K562 (cell line): ENCODE data around the gene KIF3B. TPM values are rescaled to one million over a fixed set of nuclear protein-coding genes. Genes with fewer than 3 reads are reported as not detected.

Source experiments
- ATAC-seq: fragments of 200-7000 bp; cut with Tn5 transposase; 3 replicates; pipeline ENCODE4 v1.9.1; 2020; ENCODE audit warnings: moderate library complexity
- BruUV-seq: library from RNA; stranded (reverse); fragments of 400-500 nt; replicated peaks from 2 replicates; lab custom pipeline; 2021; lab: Mats Ljungman, UMichigan
- CTCF ChIA-PET: fragments of 300-600 bp; formaldehyde crosslinking; extraction: SDS; loops from one replicate; lab custom pipeline; 2021; ENCODE audit warnings: low intra/inter-chr PET ratio; lab: Yijun Ruan, JAX
- POLR2A ChIA-PET: fragments of 300-600, 350-650 bp; sonication (Branson Sonifier 250); formaldehyde crosslinking; extraction: SDS; loops from one replicate; lab custom pipeline; 2021; ENCODE audit warnings: antibody characterized with exemption, inconsistent platforms; lab: Yijun Ruan, JAX
- DNase-seq, 4 experiments: peaks; one replicate each; pipeline versions ENCODE4 v3.0.0 to v3.0.0-alpha.2; 2011 to 2018; ENCODE audit warnings: low spot score in 3 of 4, mixed read lengths in 3 of 4; ENCODE audit errors: extremely low read depth in 1 of 4
- FAIRE-seq: peaks from 2 replicates; lab custom pipeline; 2011; peaks lifted over from hg19 to GRCh38; lab: Jason Lieb, UNC
- H2AFZ ChIP-seq: 2 replicates; pipeline ENCODE4 v1.6.0; 2011; ENCODE audit warnings: low read depth, low read length, control low read depth, inconsistent platforms
- H3K27ac ChIP-seq: fragments of 200-600 bp; 3 replicates; pipeline ENCODE4 v1.8.0; 2011; ENCODE audit warnings: low read depth, mild to moderate bottlenecking, control low read depth, inconsistent platforms, low read length, moderate library complexity, mixed read lengths; ENCODE audit errors: extremely low read depth
- H3K27me3 ChIP-seq, 2 experiments: fragments of 300-600 bp in 1 of 2; 2 replicates in 1 of 2; 3 replicates in 1 of 2; pipeline versions ENCODE4 v1.6.0 to v1.8.0; 2011; ENCODE audit warnings: inconsistent platforms in 2 of 2, low read length in 2 of 2, mild to moderate bottlenecking in 1 of 2, mixed read lengths in 1 of 2, moderate library complexity in 1 of 2; ENCODE audit not compliant: control insufficient read depth in 2 of 2, insufficient read depth in 2 of 2
- H3K36me3 ChIP-seq: fragments of 300-600 bp; 3 replicates; pipeline ENCODE4 v1.8.0; 2011; ENCODE audit warnings: mild to moderate bottlenecking, low read length, inconsistent platforms; ENCODE audit not compliant: control insufficient read depth, insufficient read depth
- H3K4me1 ChIP-seq, 2 experiments: fragments of 200-600 bp in 1 of 2; replicated peaks in 1 of 2; 2 replicates in 1 of 2; 3 replicates in 1 of 2; pipeline versions ENCODE4 v1.5.1 to v1.8.0; 2011; ENCODE audit warnings: inconsistent platforms in 2 of 2, low read length in 2 of 2, mild to moderate bottlenecking in 1 of 2, mixed read lengths in 1 of 2, moderate library complexity in 1 of 2; ENCODE audit not compliant: control insufficient read depth in 2 of 2, insufficient read depth in 2 of 2
- H3K4me2 ChIP-seq: 2 replicates; pipeline ENCODE4 v1.6.1; 2011; ENCODE audit warnings: low read length, control low read depth, inconsistent platforms, mixed read lengths; ENCODE audit not compliant: insufficient read depth
- H3K4me3 ChIP-seq: fragments of 200-600 bp; sonication (generic), shearing (Covaris generic); 2 replicates; pipeline ENCODE4 v1.5.1; 2016; ENCODE audit warnings: control low read depth, inconsistent platforms
- H3K79me2 ChIP-seq: fragments of 200-600 bp; 3 replicates; pipeline ENCODE4 v1.8.0; 2011; ENCODE audit warnings: low read length, inconsistent platforms; ENCODE audit not compliant: control insufficient read depth, insufficient read depth
- H3K9ac ChIP-seq, 2 experiments: 2 replicates each; pipeline versions ENCODE4 v1.6.0 to v1.6.1; 2011; ENCODE audit warnings: low read depth in 2 of 2, low read length in 2 of 2, control low read depth in 1 of 2, inconsistent platforms in 1 of 2, mild to moderate bottlenecking in 1 of 2, mixed read lengths in 1 of 2; ENCODE audit not compliant: insufficient read depth in 1 of 2
- H3K9me1 ChIP-seq: one replicate; pipeline ENCODE4 v1.6.0; 2011; ENCODE audit warnings: inconsistent platforms, mild to moderate bottlenecking, low read length, moderate library complexity; ENCODE audit not compliant: control insufficient read depth, insufficient read depth
- H3K9me3 ChIP-seq: replicated peaks from 2 replicates; pipeline ENCODE4 v1.5.1; 2011; ENCODE audit warnings: low read depth, low read length, inconsistent platforms; ENCODE audit not compliant: control insufficient read depth, insufficient read depth
- H4K20me1 ChIP-seq: replicated peaks from 2 replicates; pipeline ENCODE4 v1.6.1; 2011; ENCODE audit warnings: low read length, inconsistent platforms, mixed read lengths; ENCODE audit not compliant: control insufficient read depth, insufficient read depth
- CHD7 ChIP-seq: fragments of 200-600 bp; sonication (generic); IDR thresholded peaks from one replicate; pipeline ENCODE4 v1.6.1; 2012; ENCODE audit warnings: mild to moderate bottlenecking, low read depth, low read length, inconsistent platforms
- ELF2 ChIP-seq: fragments of 250-450 bp; sonication (Bioruptor Pico); IDR thresholded peaks from 2 replicates; pipeline ENCODE4 v1.5.0; 2021; ENCODE audit warnings: mild to moderate bottlenecking
- ETV1 ChIP-seq: fragments of 450-650 bp; conservative IDR thresholded peaks from 2 replicates; pipeline ENCODE4 v1.6.1; 2016; ENCODE audit warnings: missing genetic modification characterization, control low read depth, low read depth, missing compliant biosample characterization
- HMGN3 ChIP-seq: IDR thresholded peaks from 2 replicates; pipeline ENCODE4 v1.6.1; 2011; ENCODE audit warnings: borderline replicate concordance, low read depth, mild to moderate bottlenecking, mixed read lengths, low read length; ENCODE audit not compliant: insufficient read length; ENCODE audit errors: extremely low read depth
- ILF3 ChIP-seq: fragments of 450-650 bp; IDR thresholded peaks from 2 replicates; pipeline ENCODE4 v1.6.1; 2018; ENCODE audit warnings: antibody characterized with exemption, mild to moderate bottlenecking, moderate library complexity, borderline replicate concordance
- LEF1 ChIP-seq: fragments of 450-650 bp; IDR thresholded peaks from 2 replicates; pipeline ENCODE4 v1.6.1; 2016; ENCODE audit warnings: mild to moderate bottlenecking
- POLR2A ChIP-seq: fragments of 450-650 bp; conservative IDR thresholded peaks from 2 replicates; pipeline ENCODE4 v1.6.1; 2016
- TCF3 ChIP-seq: sonication (generic); formaldehyde crosslinking; IDR thresholded peaks from 2 replicates; pipeline ENCODE4 v1.4.0; 2020; ENCODE audit warnings: mild to moderate bottlenecking, missing genetic modification reagents
- ZNF830 ChIP-seq: fragments of 250-450 bp; sonication (Bioruptor Pico); IDR thresholded peaks from 2 replicates; pipeline ENCODE4 v1.5.0; 2021; ENCODE audit warnings: mild to moderate bottlenecking
- WGBS: fragments of 100-300 bp; shearing (Covaris generic); methylation state at CpG from one replicate; pipeline ENCODE4 v1.1.6; 2016; ENCODE audit warnings: low coverage, mixed read lengths; ENCODE audit not compliant: insufficient coverage; ENCODE audit errors: missing lambda C conversion rate; 5-methylcytosine and 5-hydroxymethylcytosine counted together
- in situ Hi-C: fragments of 300-500 bp; cut with MboI; formaldehyde crosslinking; loops from 4 replicates; pipeline ENCODE4 v1.15.0; 2018; ENCODE audit warnings: inconsistent platforms, mixed read lengths
- intact Hi-C: fragments of 100-400 bp; cut with micrococcal nuclease; formaldehyde crosslinking; loops from 2 replicates; pipeline ENCODE4 v1.14.2; 2022
- polyA plus RNA-seq, 8 experiments: library from polyadenylated mRNA; depleted of rRNA in 4 of 8; stranded (reverse) in 5 of 8; unstranded in 3 of 8; fragments of >200 nt; fragmentation: Nextera tagmentation in 2 of 8; fragmentation: Illumina TruSeq in 1 of 8; extraction: Ambion mirVana in 2 of 8; extraction: Trizol in 1 of 8; gene quantifications; 2 replicates each; pipeline versions ENCODE4 v1.2.1 to v1.2.3, GENCODE V29; 2011 to 2014; ENCODE audit warnings: inconsistent platforms in 1 of 8, missing spikeins in 1 of 8
- total RNA-seq, 7 experiments: library from RNA; depleted of rRNA in 6 of 7; stranded (reverse); fragments of >200 nt in 6 of 7; fragmentation: Illumina TruSeq in 2 of 7; extraction: Trizol in 2 of 7; gene quantifications; 2 replicates each; pipeline versions ENCODE4 v1.2.1 to v1.2.3, GENCODE V29; 2011 to 2021; ENCODE audit warnings: low replicate concordance in 1 of 7

The KIF3B gene
- total and polyA plus RNA-seq, 9 of the 15 experiments (the other 6 are each of a cell fraction or from before 2014, with no cell fraction given) = 2.9 to 12.3 (median 8.6) TPM

- BruUV-seq = no TSS peak
- no peak for FAIRE-seq
- WGBS = 8% methylated on average over 4 of the region's 4 CpGs
- ATAC-seq = no peak
- POLR2A ChIA-PET = interaction anchor here (0.7 to 1.1 kb wide), 2 partner anchors 8 to 344 kb away, joined by 3 read pairs; no protein-coding TSS in a partner anchor
- Histone ChIP-seq H3K36me3 (no peaks in the 10 kb centered on the region), H3K9ac (no peak overlapping the region), H3K27ac (no peak overlapping the region), H3K9me1 (no peaks in the 10 kb centered on the region), H3K79me2 (no peaks in the 10 kb centered on the region), H2AFZ (no peak overlapping the region), H3K27me3 (no peaks in the 10 kb centered on the region), H3K9me3 (no peaks in the 10 kb centered on the region), H3K4me3 (no peak overlapping the region), H3K4me1 (no peaks in the 10 kb centered on the region; a peak in 1 of 5 replicates), H3K4me2 (no peak overlapping the region), H4K20me1 (no peaks in the 10 kb centered on the region)
- CTCF ChIA-PET = no interaction called here
- in situ Hi-C loops (no loop called here), intact Hi-C loops (no loop called here)
- DNase-seq = no peak
- TF ChIP-seq ZNF830 = no peak
- no peak for TF ChIP-seq ETV1 (tag)
- TF ChIP-seq TCF3 (CRISPR knock-in tag) = no peak
- no peak for TF ChIP-seq CHD7
- no peak for TF ChIP-seq ELF2
- no peak for TF ChIP-seq HMGN3
- no peak for TF ChIP-seq LEF1
- no peak for TF ChIP-seq ILF3
- TF ChIP-seq POLR2A = no peak
Observed at GRCh38 chr20:32244959-32245358, 32.5 kb upstream of the KIF3B start.
